HG02571 (cell line): ENCODE measurements around the gene FSD1.
"Not testable (repeated sequence)": the region's sequence is repeated elsewhere in the genome, so short reads cannot be mapped to it uniquely, and the experiment has no call there.

Experiments
- ATAC-seq: cut with Tn5 transposase; IDR thresholded peaks from one replicate; pipeline ENCODE4 v1.9.1; 2021; ENCODE audit warnings: mild to moderate bottlenecking, moderate library complexity; ENCODE audit not compliant: unreplicated experiment

The FSD1 gene

DNA sequence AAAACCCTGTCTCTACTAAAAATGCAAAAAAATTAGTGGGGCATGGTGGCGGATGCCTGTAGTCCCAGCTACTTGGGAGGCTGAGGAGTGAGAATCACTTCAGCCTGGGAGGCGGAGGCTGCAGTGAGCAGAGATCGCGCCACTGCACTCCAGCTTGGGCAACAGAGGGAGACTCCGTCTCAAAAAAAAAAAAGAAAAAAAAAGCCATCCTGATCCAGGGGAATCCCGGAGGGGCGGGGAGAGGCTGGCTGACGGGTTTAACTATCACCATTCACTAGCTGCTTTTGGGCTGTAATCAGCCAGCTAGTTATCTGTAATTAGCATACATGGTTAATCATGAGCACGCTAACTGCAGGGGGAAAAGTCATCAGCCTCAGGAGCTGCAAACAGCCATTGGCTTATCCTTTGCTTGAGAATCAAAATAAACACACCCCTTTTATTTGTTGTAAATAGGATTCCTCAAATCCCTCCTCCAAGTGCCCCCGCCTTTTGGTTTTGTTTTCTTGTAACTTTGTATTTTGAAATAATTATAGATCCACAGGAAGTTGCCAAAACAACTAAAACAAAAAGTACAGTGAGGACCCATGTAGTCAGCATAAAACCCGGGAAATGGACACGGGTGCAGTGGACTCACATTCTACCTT lies 9.6 kb downstream of the FSD1 start:
- ATAC-seq: no peak

DNA sequence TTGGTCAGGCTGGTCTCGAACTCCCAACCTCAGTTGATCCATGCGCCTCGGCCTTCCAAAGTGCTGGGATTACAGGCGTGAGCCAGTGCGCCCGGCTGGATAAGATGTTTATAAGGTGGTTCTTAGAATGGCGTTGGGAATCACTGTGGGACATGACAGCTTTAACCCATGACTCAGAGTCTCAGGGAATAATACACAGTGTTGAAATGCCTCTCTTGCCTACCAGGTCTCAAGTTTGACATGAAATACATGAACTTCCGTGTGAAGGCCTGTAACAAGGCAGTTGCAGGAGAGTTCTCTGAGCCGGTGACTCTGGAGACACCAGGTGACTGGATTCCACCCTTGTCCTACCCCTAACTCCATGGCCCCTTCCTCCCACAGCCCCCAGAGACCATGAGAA lies 12.6 kb downstream of the FSD1 start:
- ATAC-seq: no peak

DNA sequence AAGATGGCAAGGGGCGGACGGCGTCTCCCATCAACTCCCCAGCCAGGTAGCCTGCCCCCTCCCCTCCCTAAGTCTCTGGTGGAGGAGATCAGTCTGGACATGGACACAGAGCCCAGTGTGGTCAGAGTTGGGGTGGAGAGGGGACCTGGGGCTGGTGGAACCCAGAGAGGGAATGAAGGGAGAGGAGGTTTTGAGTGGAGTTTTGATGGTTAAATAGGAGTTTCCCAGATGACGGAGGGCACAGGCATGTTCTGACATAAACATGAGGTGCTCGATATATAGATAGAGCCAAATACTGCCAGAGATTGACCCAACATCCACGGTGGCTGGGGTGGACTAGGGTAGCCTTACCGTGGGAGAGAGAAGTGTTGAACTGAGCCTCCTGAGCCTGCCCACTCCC lies 14.1 kb downstream of the FSD1 start:
- ATAC-seq: no peak

DNA sequence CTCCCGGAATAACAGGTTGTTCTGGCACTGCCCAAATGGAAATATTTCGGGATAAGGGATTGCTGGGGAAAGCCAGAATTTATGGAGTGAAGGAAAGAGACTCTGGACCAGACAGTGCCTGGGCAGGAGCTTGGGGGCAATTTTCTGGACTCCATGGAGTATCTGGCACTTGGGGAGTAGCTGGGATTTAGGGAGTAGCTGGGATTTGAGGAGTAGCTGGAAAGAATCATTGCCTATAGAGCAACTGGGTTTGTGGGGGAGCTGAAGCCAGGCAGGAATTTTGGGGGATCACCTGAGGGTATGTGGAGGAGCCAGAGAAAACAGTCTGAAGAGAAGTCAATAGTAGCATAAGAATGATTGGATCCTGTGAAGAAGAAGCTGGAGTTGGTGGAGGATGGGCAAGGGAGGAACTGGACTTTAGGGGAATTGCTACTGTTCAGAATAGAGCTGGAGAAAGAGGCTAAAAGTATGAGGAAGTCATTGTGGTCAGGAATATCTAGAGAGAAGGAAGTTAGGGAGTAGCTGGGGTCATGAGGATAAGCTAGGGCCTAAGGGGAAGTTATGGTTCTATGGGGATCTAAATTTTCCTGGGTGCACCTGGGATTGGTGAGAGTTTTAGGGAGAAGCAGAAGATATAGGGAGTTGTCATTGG lies 14.8 kb downstream of the FSD1 start:
- ATAC-seq: no peak

DNA sequence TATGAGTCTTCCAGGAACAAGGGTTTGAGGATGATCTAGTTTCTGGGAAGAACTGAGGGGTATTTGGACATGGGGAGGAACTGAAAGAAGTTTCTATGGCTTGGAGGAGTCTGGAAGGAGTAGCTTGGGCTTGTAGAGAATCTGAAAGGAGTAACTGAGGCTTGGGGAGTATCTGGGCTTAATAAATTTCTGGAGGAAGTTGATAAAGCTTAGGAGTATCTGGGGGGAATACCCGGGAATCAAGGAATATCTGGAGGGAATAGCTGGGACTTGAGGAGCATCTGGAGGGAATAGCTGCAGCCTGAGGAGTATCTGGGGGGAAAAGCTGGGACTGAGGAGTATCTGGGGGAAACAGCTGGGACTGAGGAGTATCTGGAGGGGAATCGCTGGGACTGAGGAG lies 16.0 kb downstream of the FSD1 start:
- ATAC-seq: no peak

DNA sequence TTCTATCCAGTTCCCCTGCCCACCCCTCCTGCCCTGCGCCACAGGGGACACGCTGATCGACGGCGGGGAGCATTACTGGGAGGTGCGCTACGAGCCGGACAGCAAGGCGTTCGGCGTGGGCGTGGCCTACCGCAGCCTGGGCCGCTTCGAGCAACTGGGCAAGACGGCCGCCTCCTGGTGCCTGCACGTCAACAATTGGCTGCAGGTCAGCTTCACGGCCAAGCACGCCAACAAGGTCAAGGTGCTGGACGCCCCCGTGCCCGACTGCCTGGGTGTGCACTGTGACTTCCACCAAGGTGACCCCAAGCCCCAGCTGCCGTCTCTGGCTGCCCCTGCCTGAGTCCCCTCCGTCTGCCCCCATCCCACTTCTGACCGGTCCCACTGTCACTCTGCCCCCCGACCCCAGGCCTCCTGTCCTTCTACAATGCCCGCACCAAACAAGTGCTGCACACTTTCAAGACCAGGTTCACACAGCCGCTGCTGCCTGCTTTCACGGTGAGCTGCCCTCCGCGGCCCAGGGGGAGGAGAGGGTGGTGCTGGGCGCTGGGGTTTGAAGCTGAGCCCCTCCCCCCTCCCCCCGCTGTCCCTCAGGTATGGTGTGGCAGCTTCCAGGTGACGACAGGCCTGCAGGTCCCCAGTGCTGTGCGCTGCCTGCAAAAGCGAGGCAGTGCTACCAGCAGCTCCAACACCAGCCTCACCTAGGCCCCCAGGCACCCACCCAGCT lies 18.7 kb downstream of the FSD1 start:
- no peak for ATAC-seq

DNA sequence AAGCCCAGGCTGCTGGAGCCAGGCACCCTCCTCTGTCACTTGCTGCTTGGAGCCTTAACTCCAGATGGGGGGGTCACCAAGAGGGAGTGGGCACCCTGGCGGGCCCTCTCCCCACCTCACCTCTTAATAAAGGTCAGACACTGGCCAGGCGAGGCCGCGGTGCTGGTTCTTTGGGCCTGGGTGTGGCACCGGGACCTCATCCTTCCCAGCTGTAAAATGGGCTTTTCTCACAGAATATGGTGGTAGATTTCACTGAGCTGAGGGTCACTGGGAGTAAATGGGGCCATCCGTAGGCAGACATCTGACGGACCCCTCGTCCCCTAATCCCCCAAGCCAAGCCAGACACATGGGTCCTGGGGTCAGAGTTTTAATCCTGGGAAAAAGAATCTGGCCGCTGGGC lies 19.3 kb downstream of the FSD1 start:
- no peak for ATAC-seq

DNA sequence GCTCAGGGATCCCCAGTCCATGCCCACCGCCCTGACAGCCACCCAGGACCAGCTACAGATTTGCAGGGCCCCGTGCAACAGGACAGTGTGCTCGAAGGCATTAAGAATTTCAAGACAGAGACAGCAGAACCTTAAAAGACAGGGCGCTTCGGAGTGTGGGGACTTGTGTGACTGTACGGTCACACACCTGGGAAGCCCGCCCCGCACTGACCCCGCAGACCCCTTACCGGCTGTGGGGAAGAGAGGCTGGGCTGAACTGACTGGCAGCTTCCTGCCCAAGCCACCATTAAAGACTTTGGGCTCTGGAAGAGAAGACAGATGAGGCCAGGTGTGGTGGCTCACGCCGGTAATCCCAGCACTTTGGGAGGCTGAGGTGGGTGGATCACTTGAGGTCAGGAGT lies 19.8 kb downstream of the FSD1 start:
- ATAC-seq: no peak

DNA sequence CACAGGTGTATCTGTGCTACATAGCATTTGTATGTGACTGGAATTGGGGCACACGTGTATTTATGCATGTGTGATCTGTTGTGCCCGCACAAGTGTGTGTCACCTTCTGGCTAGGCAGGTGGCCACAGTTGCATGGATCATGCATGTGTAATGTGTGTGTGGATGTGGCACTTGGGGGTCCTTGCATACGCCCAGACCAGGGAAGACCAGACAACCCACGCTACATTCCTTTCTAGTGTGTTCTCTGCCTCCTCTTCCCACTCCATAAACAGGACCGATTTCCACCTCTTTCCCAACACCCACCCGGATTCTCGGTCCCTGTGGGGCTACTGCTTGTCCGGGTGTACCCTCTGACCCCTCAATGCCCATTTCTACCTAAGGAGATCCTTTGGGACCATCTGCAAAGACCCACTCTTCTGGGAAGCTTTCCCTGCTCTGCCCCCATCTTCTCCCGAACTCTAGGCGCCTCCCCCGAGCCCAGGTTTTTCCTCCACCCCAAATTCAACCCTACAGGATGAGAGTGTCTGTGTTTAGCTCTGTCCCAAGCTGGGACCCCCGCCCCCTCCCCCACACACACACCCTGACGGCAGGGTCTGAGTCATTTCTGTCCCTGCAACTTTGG lies 21.9 kb downstream of the FSD1 start:
- no peak for ATAC-seq

DNA sequence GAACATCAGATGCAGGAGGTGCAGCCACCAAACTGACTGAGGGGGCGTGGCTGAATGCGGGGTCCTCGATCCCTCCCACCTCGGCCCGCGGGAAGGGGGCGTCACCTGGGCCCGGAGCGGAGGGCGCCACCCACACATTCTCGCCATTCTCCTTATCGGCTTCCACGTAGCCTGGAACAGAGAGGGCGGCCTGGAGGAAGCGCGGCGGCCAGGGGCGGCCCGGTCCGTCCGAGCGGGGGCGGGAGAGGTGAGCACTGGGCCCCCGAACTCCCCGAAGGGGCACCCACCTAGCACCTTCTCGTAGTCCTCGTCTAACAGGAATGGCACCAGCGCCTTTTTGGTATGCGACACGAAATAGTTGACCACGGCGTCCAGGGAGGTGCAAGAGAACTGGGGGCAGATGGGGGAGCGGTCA lies 22.4 kb downstream of the FSD1 start:
- ATAC-seq: no peak

DNA sequence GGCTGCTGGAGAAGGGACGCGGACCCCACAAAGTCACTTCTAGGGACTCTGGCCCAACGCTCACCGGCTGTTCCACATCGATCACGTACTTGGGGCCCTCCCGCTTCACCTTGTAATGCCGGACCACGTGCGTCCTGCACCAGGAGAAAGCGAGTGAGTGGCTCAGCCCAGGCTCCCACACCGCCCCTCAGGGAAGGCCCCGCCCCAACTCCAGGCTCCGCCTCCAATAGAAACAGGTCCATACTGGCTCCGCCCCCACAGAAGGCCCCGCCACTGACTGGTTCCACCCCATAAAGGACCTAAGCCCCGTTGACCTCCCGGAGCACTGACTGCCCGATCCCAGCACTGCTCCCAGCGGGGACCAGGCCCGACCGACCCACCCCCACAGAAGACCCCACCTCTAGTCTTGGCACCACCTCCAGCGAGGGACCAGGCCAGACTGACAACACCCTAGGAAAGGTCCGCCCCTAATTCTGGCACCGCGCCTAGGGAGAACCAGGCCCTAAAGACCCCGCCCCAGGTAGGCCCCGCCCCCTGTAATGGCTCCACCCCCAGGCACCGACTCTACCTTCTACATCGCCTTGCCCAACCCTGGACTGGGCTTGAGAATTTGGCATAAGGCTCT lies 23.0 kb downstream of the FSD1 start:
- no peak for ATAC-seq

DNA sequence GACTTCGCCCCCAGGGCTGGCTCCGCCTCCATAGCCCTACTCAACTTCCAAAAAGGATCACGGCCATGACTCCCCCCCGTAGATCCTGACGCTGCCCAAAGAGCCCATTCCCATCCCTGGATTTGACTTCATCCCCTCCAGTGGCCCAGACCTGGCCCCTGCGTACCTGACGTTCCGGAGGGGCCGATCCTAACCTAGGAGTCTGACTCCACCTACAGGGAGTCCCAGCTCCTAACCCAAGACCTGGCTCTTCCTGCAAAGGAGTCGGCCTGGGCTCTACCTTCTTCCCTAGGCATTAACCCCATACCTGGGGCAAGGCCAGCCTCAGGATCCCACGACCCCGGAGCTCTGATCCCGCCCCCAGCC lies 23.5 kb downstream of the FSD1 start:
- ATAC-seq: peak; percentile 7

DNA sequence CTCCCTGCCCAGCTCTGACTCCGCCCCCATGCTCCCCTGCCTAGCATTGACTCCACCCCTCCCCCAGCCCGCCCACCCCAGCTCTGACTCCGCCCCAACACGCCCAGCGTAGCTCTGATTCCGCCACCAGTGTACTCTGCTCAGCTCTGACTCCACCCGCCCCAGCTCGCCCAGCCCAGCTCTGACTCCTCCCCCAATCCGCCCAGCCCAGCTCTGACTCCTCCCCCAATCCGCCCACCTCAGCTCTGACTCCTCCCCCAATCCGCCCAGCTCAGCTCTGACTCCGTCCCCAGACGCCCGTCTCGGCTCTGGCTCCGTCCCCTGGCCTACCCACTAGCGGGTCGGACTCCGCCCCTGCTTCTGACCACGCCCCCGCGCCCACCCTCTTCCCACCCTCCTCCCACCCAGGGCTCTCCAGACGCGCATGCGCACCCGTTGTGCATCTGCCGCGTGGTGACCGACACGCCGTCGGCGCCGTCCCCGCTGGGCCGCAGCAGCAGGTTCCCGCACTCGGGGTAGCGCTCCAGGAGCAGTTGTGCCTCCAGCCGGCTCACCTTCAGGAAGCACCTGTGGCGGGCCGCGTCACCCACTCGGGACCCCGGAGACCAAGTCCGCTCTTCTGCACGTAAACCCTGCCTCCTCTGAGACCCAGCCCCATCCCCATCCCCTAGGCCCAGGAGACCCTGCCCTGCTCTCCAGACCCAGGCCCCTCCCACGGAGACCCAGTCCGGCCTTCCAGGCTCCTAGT lies 24.0 kb downstream of the FSD1 start:
- ATAC-seq: peak; percentile 66

DNA sequence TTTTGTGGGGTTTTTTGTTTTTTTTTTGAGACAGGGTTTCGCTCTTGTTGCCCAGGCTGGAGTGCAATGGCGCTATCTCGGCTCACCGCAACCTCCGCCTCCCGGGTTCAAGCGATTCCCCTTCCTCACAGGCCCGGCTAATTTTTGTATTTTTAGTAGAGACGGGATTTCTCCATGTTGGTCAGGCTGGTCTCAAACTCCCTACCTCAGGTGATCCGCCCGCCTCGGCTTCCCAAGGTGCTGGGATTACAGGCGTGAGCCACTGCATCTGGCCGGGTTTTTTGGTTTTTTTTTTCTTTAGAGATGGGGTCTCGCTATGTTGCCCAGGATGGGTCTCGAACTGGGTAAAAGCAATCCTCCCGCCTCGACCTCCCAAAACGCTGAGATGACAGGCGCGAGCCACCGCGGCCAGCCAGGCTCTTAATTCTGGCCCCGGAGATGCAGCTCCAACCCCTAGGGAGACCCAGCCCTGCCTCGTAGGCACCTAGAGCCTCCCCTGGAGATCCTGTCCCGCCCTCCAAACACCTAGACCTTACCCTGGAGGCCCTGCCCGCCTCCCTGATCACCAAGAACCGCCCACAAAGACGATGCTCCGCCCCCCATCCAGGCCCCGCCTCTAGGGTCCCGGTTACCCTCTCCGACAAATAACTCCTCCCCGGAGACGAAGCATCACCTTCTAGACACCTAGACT lies 24.7 kb downstream of the FSD1 start:
- not testable (repeated sequence) for ATAC-seq

DNA sequence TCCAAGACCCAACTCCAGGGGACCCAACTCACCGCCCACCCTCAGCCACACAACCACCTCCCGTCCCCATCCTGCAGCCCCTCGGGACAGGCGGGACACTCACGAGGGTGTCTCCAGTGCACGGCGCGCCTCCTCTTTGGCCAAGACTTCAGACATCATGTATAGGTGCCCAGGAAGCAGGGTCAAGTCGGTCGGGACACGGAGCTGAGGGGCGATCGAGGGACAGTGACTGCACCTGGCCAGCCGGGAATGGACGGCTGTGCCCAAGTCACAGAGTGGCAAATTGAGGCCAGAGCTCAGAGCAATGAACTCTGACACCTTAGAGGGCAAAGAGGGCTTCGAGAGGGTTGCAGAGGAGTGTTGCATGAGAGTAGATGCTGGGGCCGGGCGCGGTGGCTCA lies 25.5 kb downstream of the FSD1 start:
- ATAC-seq: no peak

DNA sequence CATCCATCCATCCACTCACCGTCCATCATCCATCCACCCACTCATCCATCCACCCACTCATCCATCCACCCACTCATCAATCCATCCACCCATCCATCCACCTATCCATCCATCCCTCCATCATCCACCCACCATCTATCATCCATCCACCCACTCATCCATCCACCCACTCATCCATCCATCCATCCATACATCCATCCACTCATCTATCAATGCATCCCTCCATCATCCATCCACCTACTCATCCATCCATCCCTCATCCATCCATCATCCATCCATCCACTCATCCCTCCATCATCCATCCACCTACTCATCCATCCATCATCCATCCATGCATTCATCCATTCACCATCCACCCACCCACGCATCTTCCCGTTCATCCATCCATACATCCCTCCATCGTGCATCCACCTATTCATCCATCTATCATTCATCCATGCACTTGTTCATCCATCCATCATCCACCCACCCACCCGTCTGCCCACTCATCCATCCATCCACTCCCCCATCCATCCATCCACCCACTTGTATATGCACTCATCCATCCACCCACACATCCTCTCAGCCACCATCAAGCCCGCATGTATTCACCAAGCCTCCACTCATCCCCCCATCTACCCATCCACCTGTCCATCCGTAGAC lies 30.7 kb downstream of the FSD1 start:
- no peak for ATAC-seq

DNA sequence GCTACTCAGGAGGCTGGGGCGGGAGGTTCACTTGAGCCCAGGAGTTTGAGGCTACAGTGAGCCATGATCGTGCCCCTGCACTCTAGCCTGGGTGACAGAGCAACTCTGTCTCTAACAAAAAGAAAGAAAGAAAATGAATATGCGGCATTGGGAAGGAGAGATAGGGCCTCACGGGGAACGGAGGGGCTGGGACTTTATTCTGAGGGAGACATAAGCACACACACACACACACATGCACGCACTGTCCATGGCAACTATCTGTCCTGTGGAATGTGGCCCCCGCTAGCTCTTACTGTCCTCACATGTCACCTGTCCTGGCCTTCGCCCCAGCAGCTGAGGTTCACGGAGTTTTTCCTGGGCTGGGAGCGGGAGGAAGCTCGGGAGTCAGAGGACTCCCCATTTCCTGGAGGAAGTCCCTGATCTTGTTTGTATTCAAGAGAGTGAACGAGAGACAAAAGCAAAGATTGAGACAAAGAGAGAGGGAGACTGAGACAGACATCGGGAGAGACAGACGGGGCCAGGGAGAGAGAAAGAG lies 33.6 kb downstream of the FSD1 start:
- ATAC-seq: no peak

DNA sequence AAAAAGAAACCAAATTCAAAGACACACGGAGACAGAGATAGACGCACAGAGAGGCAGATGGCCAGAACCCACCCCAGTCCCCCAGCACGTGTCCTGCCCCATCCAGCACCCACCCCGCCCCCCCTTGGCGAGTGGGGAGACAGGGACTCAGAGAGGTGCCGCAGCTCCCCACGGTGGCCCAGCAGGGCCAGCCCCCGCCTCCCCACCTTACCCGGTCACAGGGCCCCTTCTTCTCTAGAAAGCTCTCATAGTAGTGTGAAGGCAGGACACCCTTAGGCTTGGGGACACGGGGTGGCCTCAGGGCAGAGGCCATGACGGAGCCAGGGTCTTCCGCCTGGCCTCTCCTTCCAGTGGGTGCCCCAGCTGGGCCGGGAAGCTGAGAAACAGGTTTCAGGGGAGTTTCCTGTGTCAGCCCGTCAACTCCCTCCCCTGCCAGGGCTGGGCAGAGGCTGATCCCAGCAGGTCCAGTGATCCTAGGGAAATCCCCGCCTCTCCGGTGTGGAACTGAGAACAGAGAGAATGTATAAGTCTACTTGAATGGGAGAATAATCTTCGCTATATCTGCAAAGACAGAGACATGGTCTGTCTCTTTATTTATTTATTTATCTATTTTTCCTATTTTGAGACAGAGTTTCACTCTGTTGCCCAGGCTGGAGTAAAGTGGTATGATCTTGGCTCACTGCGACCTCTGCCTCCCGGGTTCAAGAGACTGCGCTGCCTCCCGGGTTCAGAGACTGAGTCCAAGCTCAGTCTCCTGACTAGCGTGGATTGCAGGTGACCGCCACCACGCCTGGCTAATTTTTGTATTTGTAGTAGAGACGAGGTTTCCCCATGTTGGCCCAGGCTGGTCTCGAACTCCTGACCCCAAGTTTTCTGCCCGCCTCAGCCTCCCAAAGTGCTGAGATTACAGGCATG lies 34.3 kb downstream of the FSD1 start, which contains the start of gene STAP2:
Gene STAP2 (minus strand): TSS at position 387 of the 915 bp plus-strand sequence. CDS start 74 bp downstream, at position 313.
- no peak for ATAC-seq
